A549 (cell line): ENCODE measurements around the gene SSBP2. TPM values are rescaled to one million over a fixed set of nuclear protein-coding genes. Genes with fewer than 3 reads are reported as not detected.
A peak's percentile ranks its signal among the peaks of the same experiment; 100 is the strongest.

Experiments used
- ATAC-seq, 2 experiments: fragments of 200-7000 bp in 1 of 2; fragments of >200 bp in 1 of 2; cut with Nextera tagmentation in 1 of 2; cut with Tn5 transposase in 1 of 2; 3 replicates each; pipeline versions ENCODE4 v1.8.0 to v1.9.1; 2018 to 2020; ENCODE audit warnings: mild to moderate bottlenecking in 1 of 2, moderate library complexity in 1 of 2
- CTCF ChIA-PET: fragments of 300-600 bp; sonication (Branson Sonifier 250); formaldehyde crosslinking; extraction: SDS; loops from one replicate; lab custom pipeline; 2021; ENCODE audit warnings: antibody characterized with exemption, inconsistent platforms; lab: Yijun Ruan, JAX
- POLR2A ChIA-PET: fragments of 350-600 bp; formaldehyde crosslinking; extraction: SDS; loops from one replicate; lab custom pipeline; 2021; ENCODE audit warnings: antibody characterized with exemption, inconsistent platforms; lab: Yijun Ruan, JAX
- DNase-seq, 2 experiments: peaks; one replicate each; pipeline versions ENCODE4 v3.0.0 to v3.0.0-alpha.2; 2011 to 2016; ENCODE audit warnings: low read depth in 1 of 2, low spot score in 1 of 2
- FAIRE-seq: peaks from 2 replicates; lab custom pipeline; 2011; peaks lifted over from hg19 to GRCh38; lab: Jason Lieb, UNC
- H3K27ac ChIP-seq, 2 experiments: fragments of >200 bp; sonication (Bioruptor Twin); formaldehyde crosslinking; 3 replicates each; pipeline ENCODE4 v1.5.1; 2016 to 2017
- H3K4me1 ChIP-seq: fragments of >200 bp; sonication (Bioruptor Twin); formaldehyde crosslinking; 3 replicates; pipeline ENCODE4 v1.6.1; 2016
- H3K4me2 ChIP-seq: fragments of >200 bp; sonication (Bioruptor Twin); formaldehyde crosslinking; 3 replicates; pipeline ENCODE4 v1.6.1; 2016
- H3K4me3 ChIP-seq: fragments of >200 bp; sonication (Bioruptor Twin); formaldehyde crosslinking; 3 replicates; pipeline ENCODE4 v1.5.1; 2016
- H3K9me3 ChIP-seq: fragments of >200 bp; sonication (Bioruptor Twin); formaldehyde crosslinking; 3 replicates; pipeline ENCODE4 v1.6.1; 2016
- CEBPB ChIP-seq, 2 experiments: fragments of >200 bp in 1 of 2; sonication (Bioruptor Twin) in 1 of 2; formaldehyde crosslinking in 1 of 2; IDR thresholded peaks; 2 replicates each; pipeline ENCODE4 v1.6.1; 2012 to 2016
- CHD2 ChIP-seq: fragments of 150-350 bp; IDR thresholded peaks from 2 replicates; pipeline ENCODE4 v1.6.1; 2014; ENCODE audit warnings: low read length; ENCODE audit not compliant: partially characterized antibody
- CHD4 ChIP-seq: fragments of 200-600 bp; sonication (generic); IDR thresholded peaks from 2 replicates; pipeline ENCODE4 v1.6.1; 2016; ENCODE audit warnings: antibody characterized with exemption, mild to moderate bottlenecking, borderline replicate concordance
- FOSB ChIP-seq: fragments of 250-450 bp; sonication (Bioruptor Pico); IDR thresholded peaks from 2 replicates; pipeline ENCODE4 v1.5.0; 2020; ENCODE audit warnings: mild to moderate bottlenecking, moderate library complexity
- GATA3 ChIP-seq: IDR thresholded peaks from 2 replicates; pipeline ENCODE4 v1.6.1; 2012; ENCODE audit warnings: borderline replicate concordance
- HEYL ChIP-seq: fragments of 250-450 bp; sonication (Bioruptor Pico); IDR thresholded peaks from 2 replicates; pipeline ENCODE4 v1.8.0; 2021; ENCODE audit warnings: mild to moderate bottlenecking, moderate library complexity
- KDM1A ChIP-seq: fragments of 200-600 bp; sonication (generic); IDR thresholded peaks from 2 replicates; pipeline ENCODE4 v1.6.1; 2016; ENCODE audit warnings: low read depth, mild to moderate bottlenecking
- KDM5A ChIP-seq: fragments of 200-600 bp; sonication (generic); IDR thresholded peaks from 2 replicates; pipeline ENCODE4 v1.6.1; 2016; ENCODE audit warnings: antibody characterized with exemption, mild to moderate bottlenecking
- NFE2L2 ChIP-seq: fragments of 150-350 bp; conservative IDR thresholded peaks from 2 replicates; pipeline ENCODE4 v1.6.1; 2014; ENCODE audit warnings: low read length
- NR3C1 ChIP-seq: fragments of >200 bp; sonication (Bioruptor Twin); formaldehyde crosslinking; IDR thresholded peaks from 3 replicates; pipeline ENCODE4 v1.6.1; 2017
- PHF8 ChIP-seq: fragments of 200-600 bp; sonication (generic); IDR thresholded peaks from 2 replicates; pipeline ENCODE4 v1.6.1; 2016; ENCODE audit warnings: low read depth, mild to moderate bottlenecking, antibody characterized with exemption, moderate library complexity, borderline replicate concordance
- RAD21 ChIP-seq, 2 experiments: fragments of >200 bp in 1 of 2; sonication (Bioruptor Twin) in 1 of 2; formaldehyde crosslinking in 1 of 2; IDR thresholded peaks in 1 of 2; conservative IDR thresholded peaks in 1 of 2; 2 replicates in 1 of 2; 3 replicates in 1 of 2; pipeline ENCODE4 v1.6.1; 2012 to 2018; ENCODE audit warnings: inconsistent platforms in 1 of 2
- RARB ChIP-seq: fragments of 250-450 bp; sonication (Bioruptor Pico); IDR thresholded peaks from 2 replicates; pipeline ENCODE4 v1.8.0; 2021; ENCODE audit warnings: mild to moderate bottlenecking, moderate library complexity
- RFX5 ChIP-seq: fragments of 450-650 bp; IDR thresholded peaks from 2 replicates; pipeline ENCODE4 v1.7.1; 2014; ENCODE audit warnings: antibody characterized with exemption, mild to moderate bottlenecking, moderate library complexity
- SMC3 ChIP-seq: fragments of >200 bp; sonication (Bioruptor Twin); formaldehyde crosslinking; IDR thresholded peaks from 3 replicates; pipeline ENCODE4 v1.6.1; 2018; ENCODE audit warnings: inconsistent platforms
- SREBF2 ChIP-seq: fragments of 450-650 bp; IDR thresholded peaks from 2 replicates; pipeline ENCODE4 v1.6.1; 2014; ENCODE audit warnings: mild to moderate bottlenecking, moderate library complexity
- TP53 ChIP-seq: fragments of 250-450 bp; sonication (Bioruptor Pico); IDR thresholded peaks from 2 replicates; pipeline ENCODE4 v1.5.0; 2021; ENCODE audit warnings: mild to moderate bottlenecking, moderate library complexity
- ZFP36 ChIP-seq: fragments of 450-650 bp; IDR thresholded peaks from 2 replicates; pipeline ENCODE4 v1.6.1; 2014; ENCODE audit warnings: borderline replicate concordance; ENCODE audit not compliant: partially characterized antibody
- WGBS: methylation state at CpG from one replicate; pipeline ENCODE4 v1.1.6; 2017; ENCODE audit errors: missing lambda C conversion rate; 5-methylcytosine and 5-hydroxymethylcytosine counted together
- polyA plus RNA-seq, 4 experiments: library from polyadenylated mRNA; depleted of rRNA in 3 of 4; stranded (reverse); fragments of >200 nt; fragmentation: RNase III in 1 of 4; extraction: RNeasy Plus Mini Kit Qiagen cat#74134 plus additional on column Dnase treatment in 1 of 4; gene quantifications; 2 replicates in 3 of 4; 3 replicates in 1 of 4; pipeline ENCODE4 v1.2.3, GENCODE V29; 2011 to 2017
- TF ChIP-seq, protein P1 (sequence below): fragments of >200 bp; sonication (Bioruptor Twin); formaldehyde crosslinking; IDR thresholded peaks from 2 replicates; pipeline ENCODE4 v1.6.1; 2016
- TF ChIP-seq, protein P2 (sequence below): IDR thresholded peaks from 2 replicates; pipeline ENCODE4 v1.6.1; 2012
- TF ChIP-seq, protein P3 (sequence below): fragments of >200 bp; sonication (Bioruptor Twin); formaldehyde crosslinking; IDR thresholded peaks from 3 replicates; pipeline ENCODE4 v1.5.1; 2016
- TF ChIP-seq, protein P4 (sequence below): IDR thresholded peaks from 2 replicates; pipeline ENCODE4 v1.6.1; 2012
- TF ChIP-seq, protein P5 (sequence below): IDR thresholded peaks from 2 replicates; pipeline ENCODE4 v1.6.1; 2012; ENCODE audit warnings: low read depth, borderline replicate concordance

The SSBP2 gene
- polyA plus RNA-seq, 2 of the 4 experiments (the other 2 are of a cell fraction): 4.5 to 14.2 TPM

DNA sequence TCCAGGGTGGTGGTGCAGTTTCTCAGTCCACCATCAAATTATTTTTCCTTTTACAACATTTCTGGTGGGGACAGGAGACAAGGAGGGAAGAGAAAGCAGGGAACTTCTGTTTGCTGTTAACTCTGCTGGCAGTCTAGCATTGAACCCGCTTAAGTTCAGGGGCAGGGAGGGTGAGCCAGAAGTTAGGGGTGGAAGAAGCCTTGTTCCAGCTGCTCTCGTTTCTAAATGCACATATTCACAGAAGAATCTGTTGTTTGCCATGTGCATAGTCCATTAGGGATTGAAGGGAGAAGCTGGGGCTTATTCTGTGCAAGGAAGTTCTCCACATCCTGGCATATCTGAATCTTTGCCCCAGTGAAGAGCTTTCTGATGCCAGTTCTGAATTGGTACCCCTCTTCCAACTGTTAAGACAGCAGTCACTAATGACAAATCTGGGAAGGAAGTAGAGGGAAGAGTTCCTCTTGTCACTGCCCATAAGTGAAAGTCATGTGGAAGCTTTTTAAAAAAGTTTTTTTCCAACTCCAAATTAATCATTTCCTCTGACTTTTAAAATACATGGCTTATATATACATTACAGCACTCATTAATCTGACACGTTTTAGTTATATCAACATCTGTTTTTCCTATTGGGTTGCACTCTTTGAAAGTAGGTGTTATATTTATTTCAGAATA is 324.4 kb downstream of the SSBP2 start:
- no peaks in the 10 kb centered on the region for H3K9me3 ChIP-seq
- peaks cover 40% of the 10 kb centered on the region for H3K4me1 ChIP-seq
- H3K4me3 ChIP-seq: no peak overlapping the region
- peak; percentile 74 for FAIRE-seq
- POLR2A ChIA-PET: no interaction called here
- no peak overlapping the region for H3K27ac ChIP-seq
- TF ChIP-seq KDM5A (no peak), CEBPB (IDR thresholded peaks at IDR 0.05) (no peak), SREBF2 (no peak), TP53 (CRISPR knock-in tag) (no peak), CHD4 (no peak), ZFP36 (no peak), RARB (no peak), NFE2L2 (no peak), FOSB (CRISPR knock-in tag) (no peak), CHD2 (no peak), RFX5 (no peak), NR3C1 (no peak), PHF8 (no peak)
- TF ChIP-seq, protein P1, sequence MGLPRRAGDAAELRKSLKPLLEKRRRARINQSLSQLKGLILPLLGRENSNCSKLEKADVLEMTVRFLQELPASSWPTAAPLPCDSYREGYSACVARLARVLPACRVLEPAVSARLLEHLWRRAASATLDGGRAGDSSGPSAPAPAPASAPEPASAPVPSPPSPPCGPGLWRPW: no peak
- TF ChIP-seq, protein P2, sequence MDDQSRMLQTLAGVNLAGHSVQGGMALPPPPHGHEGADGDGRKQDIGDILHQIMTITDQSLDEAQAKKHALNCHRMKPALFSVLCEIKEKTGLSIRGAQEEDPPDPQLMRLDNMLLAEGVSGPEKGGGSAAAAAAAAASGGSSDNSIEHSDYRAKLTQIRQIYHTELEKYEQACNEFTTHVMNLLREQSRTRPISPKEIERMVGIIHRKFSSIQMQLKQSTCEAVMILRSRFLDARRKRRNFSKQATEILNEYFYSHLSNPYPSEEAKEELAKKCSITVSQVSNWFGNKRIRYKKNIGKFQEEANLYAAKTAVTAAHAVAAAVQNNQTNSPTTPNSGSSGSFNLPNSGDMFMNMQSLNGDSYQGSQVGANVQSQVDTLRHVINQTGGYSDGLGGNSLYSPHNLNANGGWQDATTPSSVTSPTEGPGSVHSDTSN: no peak
- TF ChIP-seq, protein P3, sequence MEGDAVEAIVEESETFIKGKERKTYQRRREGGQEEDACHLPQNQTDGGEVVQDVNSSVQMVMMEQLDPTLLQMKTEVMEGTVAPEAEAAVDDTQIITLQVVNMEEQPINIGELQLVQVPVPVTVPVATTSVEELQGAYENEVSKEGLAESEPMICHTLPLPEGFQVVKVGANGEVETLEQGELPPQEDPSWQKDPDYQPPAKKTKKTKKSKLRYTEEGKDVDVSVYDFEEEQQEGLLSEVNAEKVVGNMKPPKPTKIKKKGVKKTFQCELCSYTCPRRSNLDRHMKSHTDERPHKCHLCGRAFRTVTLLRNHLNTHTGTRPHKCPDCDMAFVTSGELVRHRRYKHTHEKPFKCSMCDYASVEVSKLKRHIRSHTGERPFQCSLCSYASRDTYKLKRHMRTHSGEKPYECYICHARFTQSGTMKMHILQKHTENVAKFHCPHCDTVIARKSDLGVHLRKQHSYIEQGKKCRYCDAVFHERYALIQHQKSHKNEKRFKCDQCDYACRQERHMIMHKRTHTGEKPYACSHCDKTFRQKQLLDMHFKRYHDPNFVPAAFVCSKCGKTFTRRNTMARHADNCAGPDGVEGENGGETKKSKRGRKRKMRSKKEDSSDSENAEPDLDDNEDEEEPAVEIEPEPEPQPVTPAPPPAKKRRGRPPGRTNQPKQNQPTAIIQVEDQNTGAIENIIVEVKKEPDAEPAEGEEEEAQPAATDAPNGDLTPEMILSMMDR: no peak
- TF ChIP-seq, protein P4, sequence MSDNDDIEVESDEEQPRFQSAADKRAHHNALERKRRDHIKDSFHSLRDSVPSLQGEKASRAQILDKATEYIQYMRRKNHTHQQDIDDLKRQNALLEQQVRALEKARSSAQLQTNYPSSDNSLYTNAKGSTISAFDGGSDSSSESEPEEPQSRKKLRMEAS: no peak
- DNase-seq: no peak
- CTCF ChIA-PET: interaction anchor here (0.6 to 2.9 kb wide), 20 partner anchors 12 to 833 kb away, joined by 3 to 26 read pairs (median 4); no protein-coding TSS in a partner anchor
- ATAC-seq: no peak; a peak in 1 of 6 replicates
- no peak overlapping the region for H3K4me2 ChIP-seq
- 46% methylated on average over 3 of the region's 3 CpGs for WGBS

DNA sequence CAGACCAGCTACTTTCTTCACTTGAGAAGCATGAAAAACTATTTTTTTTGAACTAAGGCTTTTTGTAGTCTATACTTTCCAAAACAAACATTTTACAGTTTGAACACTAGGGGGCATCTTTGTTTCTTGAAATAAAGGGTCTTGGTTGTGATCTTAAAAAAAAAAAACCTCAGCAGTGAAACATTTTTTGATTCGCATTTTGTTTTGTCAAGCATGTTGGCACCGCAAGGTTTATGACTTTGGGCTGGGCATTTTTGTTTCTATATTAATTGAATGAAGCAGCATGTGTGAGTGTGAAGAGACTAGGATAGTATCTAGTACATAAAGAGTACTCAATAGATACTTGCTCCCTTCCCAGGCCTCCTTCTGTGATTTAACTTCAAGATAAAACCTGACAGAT is 325.3 kb downstream of the SSBP2 start:
- Histone ChIP-seq H3K27ac (no peak overlapping the region), H3K4me3 (no peak overlapping the region), H3K4me2 (no peak overlapping the region), H3K9me3 (no peaks in the 10 kb centered on the region), H3K4me1 (peaks cover 45% of the 10 kb centered on the region)
- ATAC-seq: peak in 1 of 2 experiments; percentile 68; a peak in 4 of 6 replicates
- POLR2A ChIA-PET: no interaction called here
- peak; percentile 8 to 40 for DNase-seq
- FAIRE-seq: peak; percentile 73
- CTCF ChIA-PET: interaction anchor here (0.6 to 2.9 kb wide), 38 partner anchors 8 to 834 kb away, joined by 3 to 26 read pairs (median 3); partner anchors contain the start of gene SSBP2
- WGBS: 0% methylated on average over 2 of the region's 2 CpGs
- TF ChIP-seq SMC3 (peak; percentile 70), HEYL (no peak), KDM1A (no peak), GATA3 (no peak), RAD21 (conservative IDR thresholded peaks at IDR 0.05 in 1 of 2, IDR thresholded peaks at IDR 0.05 in 1 of 2) (peak; percentile 64 to 79), CHD4 (no peak)
- TF ChIP-seq, protein P5, sequence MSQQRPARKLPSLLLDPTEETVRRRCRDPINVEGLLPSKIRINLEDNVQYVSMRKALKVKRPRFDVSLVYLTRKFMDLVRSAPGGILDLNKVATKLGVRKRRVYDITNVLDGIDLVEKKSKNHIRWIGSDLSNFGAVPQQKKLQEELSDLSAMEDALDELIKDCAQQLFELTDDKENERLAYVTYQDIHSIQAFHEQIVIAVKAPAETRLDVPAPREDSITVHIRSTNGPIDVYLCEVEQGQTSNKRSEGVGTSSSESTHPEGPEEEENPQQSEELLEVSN: no peak
- TF ChIP-seq, protein P3: peak; percentile 75
